CD4-positive, alpha-beta T cell treated with Interleukin-17A for 4 hours (primary cell): Measurements from ENCODE around the gene PTDSS2.
A peak's percentile ranks its signal among the peaks of the same experiment; 100 is the strongest.

ENCODE experiments used
- DNase-seq: peaks from one replicate; pipeline ENCODE4 v3.0.0-alpha.2; 2020; ENCODE audit warnings: mixed read lengths

Gene PTDSS2

DNA sequence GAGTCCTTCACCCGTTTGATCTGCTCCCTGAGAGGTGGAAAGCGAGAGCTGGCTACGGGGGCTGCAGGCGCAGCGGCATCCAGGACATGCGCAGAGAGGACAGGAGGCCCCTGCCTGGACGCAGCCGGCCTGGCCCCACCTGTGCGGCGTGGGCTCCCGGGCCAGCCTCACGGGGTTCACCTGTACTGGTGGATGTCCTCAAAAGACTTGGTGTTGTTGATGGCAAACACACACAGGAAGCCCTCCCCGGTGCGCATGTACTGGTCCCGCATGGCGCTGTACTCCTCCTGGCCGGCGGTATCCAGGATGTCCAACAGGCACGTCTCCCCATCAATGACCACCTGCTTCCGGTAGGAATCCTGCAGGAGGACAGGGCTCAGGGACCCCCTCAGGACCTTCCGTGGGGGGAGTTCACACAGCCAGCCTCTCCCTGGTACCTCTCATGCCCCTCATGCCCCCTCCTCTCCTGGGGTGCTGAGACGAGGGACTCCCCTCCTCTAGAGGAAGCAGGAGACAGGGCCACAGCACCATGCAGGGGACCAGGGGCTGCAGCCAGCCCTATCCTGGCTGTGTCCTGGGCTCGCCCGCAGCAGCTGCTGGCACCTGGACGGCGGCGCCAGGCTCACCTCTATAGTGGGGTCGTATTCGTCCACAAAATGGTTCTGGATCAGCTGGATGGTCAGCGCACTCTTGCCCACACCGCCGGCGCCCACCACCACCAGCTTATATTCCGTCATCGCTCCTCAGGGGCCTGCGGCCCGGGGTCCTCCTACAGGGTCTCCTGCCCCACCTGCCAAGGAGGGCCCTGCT, 83.7 kb downstream of the PTDSS2 start:
- no peak for DNase-seq

DNA sequence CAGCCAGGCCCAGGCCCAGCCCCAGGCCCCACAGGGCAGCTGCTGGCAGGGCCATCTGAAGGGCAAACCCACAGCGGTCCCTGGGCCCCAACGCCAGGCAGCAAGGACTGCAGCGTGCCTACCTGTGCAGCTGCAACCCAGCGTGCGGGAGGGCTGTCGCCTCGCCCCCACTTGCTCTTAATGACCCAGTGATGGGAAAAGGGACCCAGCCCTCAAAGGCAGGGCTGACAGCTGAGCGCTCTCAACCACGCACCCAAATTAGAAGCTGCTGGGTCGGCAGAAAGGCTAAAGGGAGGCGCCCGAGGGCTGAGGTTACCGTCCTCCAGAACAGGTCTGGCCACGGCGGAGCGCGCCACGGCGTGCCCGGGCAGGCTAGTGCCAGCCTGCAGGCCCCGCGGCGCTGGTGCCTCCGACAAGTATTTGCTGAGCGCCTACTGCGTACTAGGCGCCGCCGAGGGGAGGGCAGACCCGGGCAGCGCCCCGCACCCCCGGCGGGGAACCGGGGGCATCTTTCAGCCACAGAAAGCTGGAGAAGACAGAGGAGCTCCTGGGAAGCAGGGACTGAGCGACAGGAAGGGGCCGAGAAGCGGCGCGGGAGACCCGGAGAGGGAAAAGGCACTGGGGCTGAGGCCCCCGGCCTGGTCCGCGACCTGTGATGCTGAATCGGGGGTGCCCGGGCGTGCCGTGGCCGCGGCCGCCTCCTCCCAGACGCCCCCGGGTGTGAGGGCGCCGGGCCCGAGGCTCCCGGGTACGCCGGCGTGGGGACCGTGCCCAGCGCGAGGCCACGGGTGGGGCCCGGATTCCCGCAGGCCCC, 84.5 kb downstream of the PTDSS2 start:
- peak; percentile 51 for DNase-seq

DNA sequence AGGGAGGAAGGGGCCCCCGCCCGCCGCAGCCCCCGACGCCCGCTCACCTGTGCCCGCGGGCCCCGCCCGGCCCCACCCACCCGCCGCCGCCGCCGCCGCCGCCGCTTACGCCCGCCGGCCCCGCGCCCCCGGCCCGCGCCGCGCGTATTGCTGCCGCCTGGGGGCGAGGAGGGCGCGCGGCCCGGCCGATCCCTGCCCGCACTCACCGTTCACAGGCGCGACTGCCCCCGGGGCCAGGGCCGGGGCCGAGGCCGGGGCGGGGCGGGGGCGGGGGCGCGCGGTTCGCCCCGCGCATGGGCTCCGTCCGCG, 85.1 kb downstream of the PTDSS2 start:
- no peak for DNase-seq

DNA sequence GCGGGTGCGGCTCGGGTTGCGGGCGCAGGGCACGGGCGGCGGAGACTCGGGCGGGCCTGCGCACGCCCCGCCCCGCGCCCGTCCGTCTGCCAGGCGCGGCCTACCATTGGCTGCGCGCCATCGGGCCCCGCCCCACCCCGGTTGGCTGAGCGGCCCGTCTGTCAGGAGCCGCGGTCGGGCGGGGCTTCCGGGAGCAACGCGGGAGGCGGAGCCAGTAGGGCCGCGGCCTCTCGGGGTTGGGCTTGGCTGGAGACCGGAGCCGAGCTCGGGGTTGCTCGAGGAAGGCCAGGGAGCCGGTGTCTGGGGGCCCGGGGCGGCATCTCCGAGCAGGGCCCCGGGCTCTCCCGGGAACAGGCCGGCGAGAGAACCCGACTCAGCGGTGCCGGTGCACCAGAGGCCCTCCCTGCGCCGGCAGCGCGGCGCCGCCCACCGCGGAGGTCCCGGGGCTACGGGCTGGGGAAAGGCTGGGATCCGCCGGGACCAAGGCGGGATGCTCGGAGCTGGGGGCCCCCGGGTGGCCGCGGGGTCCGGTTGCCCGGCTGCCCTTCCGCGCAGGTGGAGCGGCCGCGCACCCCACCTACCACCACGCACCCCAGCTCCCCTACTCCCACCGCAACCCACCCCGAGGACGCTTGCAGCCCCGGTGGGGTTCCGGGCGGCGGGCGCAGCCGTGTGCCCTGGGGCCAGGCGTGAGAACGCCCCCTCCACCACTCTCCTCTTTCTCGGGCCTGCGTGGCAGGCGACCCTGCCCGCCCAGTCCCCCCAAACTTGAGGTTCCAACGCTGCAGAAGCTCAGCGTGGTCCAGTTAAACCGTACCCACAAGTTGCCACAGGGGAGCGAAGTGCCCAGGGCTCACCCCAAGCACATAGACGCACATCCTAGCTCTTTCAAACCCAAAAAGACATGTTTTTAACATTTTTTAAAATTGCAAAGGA, 85.7 kb downstream of the PTDSS2 start, which contains the start of gene HRAS:
Gene HRAS, minus strand, starts transcription at position 58 of the 936 bp plus-strand sequence.
- DNase-seq: peak; percentile 98

DNA sequence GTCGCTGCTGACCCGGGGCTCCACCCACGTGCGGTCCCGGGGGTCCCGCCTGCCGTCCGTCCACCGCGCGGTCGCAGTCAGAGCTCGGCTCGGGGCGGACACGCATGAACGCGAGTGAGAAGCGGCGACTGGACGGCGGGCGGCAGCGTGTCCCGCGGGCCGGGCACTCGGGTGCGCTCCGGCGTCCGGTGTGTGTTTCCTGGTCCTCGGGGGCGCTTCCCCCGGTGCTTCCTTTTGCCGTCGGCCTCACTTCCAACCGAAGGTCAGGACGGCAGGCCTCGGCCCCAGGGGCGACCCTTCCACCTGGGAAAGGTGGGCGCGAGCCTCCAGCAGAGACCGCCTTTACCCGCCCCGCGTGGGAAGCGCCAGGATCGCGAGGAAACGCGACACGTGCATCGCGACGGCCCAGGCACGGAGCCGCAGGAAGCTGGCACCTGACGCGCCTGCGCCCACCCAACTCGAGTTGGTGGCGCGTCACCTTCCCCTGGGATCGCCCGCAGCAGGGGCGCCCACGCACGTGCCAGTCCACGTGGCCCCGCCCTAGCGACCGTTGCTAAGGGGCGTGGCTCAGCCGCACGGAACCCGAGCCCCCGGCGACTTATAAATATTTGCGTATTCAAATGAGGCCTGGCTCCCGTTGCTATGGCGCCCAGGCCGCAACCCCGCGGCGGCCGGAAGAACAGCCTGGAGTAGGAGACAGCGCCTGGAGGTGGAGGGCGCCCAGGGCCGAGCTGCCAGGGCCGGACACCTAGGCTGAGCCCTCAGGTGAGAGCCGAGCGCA, 87.0 kb downstream of the PTDSS2 start, which contains the start of gene LRRC56:
Gene LRRC56, plus strand, starts transcription at position 687 of the 781 bp plus-strand sequence. CDS start 3,158 bp downstream, outside the sequence.
- peak; percentile 94 for DNase-seq

DNA sequence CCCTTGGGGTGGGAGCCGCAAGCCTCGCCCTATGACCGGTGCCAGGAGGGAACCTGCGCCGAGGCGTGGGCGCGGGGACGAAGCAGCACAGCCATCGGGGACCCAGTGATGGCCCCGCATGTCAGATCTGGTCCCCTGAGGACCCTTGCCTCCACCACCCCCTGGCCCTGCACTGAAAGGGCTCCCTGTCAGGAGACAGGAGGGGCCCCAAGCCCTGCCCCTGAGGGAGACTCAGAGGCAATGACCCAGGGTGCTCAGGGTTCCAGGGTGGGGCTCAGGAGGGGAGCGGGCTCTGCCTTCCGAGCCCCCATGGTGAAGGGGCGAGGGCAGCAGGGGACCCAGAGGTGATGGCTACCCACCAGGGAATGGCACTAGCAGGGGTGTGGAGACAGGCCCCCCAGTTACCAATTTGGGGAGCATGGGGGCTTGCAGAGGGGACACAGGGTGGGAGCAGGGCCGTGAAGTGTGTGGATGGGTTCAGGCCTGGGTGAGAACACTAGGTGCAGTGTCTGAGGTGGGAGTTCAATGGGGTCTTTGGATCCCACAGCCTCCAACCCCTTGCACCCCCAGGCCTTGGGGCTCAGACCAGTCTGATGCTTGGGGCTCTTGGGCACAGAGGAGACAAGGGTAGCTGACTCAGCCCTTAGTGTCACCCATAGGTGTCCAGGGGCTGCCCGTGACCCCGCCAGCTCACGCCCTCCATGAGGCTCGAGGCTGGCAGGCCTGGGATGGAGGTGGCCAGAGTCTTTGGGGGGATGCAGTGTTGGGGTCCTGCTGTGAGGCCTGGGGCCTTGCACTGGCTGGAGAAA, 87.7 kb downstream of the PTDSS2 start:
- no peak for DNase-seq

DNA sequence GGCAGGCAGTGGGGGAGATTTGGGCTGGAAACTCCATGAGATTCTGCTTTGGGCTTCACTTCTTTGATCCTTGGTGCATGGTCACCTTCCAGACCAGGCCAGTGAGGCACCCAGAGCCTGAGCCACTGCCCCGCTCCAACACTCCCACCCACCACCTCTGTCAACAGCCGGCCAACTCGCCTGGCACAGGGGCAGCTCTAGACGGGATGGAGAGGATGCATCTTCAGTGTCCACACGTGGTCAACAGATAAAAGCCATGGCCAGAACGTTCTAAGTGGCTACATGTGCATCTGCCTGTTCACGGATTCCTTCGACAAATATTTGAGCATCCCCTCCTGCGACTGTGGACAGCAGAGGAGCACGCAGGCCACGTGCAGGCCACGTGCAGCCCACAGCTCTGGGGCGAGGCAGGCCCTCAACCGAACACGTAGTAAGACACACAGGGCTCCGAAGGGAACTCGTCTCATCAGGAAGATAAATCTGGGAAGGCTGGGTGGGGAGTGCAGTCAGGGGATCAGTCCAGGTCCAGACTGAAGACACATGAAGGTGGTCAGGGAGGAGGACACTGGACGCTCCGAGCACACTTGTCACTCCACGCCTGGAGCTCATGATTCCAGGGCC, 88.5 kb downstream of the PTDSS2 start:
- no peak for DNase-seq

DNA sequence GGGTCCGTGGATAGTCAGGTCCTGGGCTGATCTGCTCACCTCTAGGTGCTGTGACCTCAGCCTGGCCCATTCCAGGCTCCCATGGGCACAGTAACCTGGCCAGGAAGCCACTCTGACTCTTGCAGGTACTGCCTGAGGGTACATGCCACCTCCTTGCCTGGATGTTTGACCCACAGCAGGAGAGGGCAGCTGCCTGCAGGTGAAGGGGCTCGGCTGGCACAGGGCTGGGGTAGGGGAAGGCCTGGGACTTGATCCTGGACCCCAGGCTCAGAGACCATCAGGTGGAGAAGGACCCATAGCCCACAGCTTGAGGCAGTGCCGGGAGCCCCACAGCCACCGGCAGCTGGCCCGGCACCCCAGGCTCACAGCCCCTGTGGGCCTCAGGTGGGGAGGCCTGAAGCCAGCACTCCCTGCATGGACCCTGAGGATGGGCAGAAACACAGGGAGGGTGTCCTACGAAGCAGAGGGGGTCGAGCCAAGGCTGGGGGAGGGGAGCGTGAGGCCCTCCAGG, 89.9 kb downstream of the PTDSS2 start:
- no peak for DNase-seq
